CD4-positive, alpha-beta T cell treated with Interleukin-17A for 4 hours (primary cell): Measurements from ENCODE around the gene ARHGEF16.
A peak's percentile ranks its signal among the peaks of the same experiment; 100 is the strongest.

Experiments
- DNase-seq: peaks from one replicate; pipeline ENCODE4 v3.0.0-alpha.2; 2020; ENCODE audit warnings: mixed read lengths

The ARHGEF16 gene

DNA sequence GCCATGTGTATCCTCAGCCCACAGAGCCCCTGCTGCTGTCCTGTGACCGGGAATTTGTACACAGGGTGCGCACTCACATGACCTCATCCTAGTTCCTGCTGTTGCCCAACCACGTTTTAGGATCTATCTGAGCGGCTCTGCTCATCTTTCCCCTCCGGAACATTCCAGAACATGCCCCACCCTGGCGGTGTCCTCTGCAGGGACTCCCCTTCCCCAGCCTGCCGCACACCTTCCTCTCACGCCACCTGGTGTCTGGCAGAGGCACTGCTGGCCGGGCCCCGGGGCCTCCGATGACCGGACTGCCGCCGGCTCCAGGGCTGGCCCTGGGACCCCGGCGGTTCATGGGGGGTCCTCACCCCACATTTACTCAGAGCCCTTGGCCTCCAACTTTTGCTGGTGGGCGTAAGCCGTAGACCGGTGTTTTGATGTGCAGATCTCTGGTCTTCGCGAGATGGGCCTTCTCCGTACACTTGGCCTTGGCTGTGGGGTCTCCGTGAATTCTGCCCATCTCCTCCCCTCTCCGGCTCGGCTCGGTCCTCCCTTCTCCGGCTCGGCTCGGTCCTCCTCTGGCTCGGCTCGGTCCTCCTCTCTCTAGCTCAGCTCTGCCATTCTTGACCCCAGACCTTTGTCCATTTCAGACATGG lies 29.5 kb downstream of the ARHGEF16 start:
- peak; percentile 54 for DNase-seq

DNA sequence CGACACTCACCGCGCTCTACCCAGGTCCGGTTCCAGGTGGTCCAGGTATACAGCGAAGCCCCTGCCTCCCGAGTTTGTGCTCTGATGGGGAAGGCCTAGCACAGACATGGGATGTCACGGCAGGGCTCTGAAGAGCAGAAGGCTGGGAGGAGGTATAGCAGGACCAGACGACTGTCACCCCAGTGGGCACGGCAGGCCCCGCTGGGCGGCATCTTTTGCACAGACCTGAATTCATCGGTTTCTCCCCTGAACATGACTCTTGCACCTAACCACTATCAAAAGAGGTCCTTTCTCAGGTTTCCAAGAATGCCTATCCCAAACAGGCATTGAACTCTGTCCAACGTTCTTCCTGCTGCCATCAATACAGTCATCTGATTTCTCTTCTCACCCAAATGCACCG lies 30.6 kb downstream of the ARHGEF16 start:
- no peak for DNase-seq

DNA sequence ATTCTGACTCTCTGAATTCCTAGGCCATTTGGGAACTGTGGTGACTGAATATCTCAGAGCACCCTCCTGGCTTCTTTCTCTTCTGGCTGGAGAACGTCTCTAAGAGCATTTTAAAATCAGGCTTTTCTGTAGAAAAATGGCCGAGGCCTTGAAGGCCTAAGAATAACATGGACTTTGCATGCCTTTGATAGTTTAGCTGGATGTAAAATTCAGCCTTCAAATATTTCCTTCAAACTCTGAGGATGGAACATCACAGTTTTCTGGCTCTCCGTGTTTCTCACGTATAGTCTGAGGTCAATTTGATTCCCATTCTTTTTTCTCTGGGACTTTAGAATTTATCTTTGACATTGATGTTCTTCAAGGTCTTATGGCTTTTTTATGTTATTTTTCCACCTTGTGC lies 34.0 kb downstream of the ARHGEF16 start:
- DNase-seq, result no peak

DNA sequence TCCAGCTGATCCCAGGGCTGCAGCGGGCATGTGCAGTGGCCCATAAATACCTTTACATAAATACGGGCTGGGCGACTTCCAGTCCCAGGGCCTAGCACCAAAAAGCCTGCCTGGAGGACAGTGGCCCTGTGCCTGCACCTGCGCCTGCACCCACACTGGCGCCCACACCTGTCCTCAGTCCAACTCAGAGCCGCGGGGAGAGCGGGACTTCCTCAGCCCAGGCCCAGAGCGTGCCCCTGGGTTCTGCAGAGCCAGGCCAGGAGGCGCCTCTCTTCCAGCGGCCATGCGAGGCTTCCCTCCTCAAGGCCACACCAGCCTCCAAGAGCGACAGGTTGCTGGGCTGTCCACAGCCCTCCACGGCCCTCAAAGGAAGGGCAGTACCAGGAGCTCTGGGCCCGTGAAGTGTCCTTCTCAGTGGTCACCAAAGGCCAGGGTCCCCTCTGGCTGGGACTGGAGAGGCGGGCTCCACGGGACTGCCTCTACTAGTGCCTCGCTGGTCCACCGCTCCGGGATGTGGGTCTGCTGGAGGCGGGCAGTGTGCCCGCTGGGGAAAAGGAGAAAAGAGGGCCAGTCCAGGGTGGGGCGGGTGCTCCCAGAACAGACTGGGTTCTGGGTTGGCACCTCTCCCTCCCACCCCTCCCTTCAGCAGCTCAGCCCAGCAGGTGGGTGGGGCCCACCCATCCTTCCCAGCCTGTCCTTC lies 35.7 kb downstream of the ARHGEF16 start:
- DNase-seq, result no peak

DNA sequence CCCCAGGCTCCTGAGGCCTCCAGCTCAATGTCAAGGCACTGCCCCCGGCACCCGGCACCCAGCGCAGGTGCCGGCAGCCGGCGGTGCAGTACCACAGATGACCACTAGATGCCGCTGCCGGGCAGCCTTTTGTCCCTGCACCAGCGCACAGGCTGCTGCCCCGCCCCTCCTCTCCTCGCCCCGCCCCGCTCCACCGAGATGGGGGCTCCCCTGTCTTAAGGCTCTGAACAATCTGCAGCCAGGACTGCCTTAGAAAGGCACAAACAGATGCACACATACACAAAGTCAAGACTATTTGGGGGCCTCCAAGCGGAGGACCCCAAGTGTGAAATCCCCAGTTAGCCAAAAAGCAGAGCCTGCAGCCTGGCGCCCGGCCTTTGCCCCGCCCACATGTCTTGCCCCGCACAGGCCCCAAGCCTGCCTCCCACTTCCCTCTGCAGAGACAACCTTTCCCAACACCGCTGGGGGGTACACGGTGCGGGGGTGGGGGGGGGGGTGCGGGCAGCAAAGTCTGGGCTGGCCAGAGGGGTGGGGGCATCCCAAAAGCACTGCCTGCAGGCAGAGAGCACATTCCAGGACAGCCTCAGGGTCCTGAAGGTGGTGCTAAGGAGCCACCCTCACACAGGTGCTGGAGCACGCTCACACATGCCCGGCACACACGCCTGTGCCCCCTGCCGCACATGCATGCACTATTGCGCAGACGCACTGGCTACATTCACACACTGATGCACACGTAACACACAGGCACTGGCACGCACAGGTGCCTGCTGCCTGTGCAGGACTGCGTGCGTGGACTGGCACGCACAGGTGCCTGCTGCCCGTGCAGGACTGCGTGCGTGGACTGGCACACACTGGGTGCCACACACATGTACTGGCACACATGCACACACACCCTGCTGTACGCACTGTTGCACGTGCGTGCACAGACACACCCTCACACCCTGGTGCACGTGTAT lies 37.1 kb downstream of the ARHGEF16 start:
- DNase-seq, result peak; percentile 91

DNA sequence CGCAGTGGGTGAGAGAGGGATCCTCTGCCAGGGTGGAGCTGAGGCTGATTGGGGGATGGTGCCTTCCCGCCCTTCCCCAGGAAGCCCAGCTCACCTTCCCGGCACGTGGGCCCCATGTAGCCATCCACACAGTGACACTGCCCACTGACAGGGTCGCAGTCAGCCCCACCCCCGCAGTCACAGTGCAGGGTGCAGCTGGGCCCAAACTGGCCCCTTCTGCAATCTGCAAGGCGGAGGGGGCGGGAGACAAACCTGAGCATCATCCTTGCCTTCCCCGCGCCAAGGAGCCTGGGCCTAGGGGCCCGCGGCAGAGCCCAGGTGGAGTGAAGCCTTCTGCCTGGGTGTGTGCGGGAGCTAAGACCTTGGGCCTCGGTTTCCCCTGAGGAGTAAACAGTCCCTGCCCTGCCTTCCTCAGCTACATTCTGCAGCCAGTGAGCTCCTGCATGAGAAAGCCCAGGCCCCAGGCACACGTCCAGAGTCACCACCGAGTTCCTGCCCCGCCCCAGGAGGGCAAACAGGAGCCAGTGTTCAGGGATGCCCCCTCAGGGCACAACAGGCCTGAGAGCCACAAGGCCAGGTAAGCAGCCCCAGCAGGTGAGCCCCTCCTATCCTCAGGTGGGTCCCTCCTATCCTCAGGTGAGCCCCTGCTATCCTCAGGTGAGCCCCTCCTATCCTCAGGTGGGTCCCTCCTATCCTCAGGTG lies 38.2 kb downstream of the ARHGEF16 start:
- no peak for DNase-seq

DNA sequence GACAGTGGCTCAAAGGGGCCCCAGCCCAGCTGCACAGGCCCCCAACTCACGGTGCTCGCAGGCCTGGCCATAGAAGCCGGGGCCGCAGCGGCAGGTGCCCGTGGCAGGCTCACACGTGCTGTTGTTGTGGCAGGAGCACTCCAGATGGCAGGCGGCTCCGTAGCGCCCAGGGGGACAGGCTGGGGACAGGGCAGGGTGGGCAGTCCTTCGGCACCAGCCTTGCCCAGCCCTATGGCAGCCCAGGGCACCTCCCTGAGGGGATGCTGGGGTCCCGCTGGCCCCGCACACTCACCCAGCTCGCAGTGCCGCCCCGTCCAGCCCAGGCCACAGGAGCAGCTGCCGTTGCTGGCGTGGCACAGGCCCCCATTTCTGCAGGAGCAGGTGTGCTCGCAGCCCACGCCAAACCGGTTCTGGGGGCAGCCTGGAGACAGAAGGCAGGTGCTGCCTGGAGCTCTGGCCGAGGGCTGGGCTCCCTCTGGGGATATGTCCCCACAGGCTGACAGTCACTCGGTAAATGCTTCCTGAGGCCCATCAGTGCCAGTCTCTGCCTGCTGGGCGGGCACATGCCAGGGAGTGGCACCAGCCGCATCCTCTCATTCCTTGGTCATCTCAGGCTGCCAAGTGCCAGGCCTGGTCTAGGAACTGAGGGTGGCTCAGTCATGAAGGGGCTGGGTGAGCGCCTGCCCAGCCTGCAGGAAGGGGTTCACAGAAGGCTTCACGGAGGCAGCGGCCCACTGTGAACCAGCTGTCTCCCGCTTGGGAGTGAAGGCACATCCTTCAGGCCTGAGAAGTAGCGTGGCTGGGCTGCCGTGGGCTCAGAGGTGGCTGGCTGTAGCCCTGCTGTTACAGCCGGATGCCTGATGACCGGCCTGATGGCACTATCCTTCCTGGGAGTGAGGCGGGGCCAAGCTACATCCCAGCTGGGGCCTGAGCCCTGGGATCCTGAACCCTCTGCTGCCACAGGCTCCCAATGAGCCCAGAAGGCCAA lies 40.1 kb downstream of the ARHGEF16 start:
- DNase-seq, result no peak

DNA sequence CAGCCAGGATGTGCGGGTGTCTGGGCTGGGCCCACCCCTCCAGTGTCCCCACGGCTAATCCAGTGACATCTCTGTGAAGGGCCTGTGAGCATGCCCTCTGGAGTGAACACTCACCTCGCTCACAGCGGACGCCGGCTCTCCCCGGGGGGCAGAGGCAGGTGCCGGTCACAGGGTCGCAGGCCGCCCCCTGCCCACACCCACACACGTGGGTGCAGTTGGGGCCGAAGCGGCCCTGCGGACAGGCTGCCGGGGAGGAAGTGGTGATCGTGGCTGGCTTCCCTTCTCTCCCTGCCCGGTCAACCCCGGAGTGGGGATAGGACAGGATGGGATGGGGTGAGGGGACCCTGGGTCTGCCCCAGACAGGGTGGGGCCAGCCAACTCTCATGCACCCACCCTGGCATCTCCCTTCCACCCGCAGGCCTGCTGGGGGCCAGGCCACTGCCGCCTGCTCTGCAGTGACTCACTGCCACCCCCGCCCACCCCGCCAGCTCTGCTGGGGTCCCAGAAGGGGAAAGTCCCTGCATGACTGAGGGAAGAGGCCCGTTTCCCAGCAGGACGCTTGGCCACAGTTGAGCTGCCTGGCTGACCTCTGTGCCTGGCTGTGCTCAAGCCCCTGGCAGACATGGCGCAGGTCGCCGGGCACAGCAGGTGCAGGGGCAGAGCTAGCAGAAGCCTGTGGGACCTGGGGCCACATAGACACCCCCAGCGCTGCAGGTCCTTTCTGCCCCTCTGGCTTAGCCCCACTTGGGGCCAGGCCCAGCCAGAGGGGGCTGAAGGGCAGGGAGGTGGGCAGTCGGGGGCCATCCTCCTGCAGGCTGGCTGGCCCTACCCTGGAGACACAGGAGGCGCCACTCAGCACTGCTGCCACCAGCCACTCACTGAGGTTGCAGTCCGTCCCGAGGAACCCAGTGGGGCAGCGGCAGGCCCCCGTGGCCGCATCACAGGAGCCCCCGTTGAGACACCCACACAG lies 41.6 kb downstream of the ARHGEF16 start:
- no peak for DNase-seq

DNA sequence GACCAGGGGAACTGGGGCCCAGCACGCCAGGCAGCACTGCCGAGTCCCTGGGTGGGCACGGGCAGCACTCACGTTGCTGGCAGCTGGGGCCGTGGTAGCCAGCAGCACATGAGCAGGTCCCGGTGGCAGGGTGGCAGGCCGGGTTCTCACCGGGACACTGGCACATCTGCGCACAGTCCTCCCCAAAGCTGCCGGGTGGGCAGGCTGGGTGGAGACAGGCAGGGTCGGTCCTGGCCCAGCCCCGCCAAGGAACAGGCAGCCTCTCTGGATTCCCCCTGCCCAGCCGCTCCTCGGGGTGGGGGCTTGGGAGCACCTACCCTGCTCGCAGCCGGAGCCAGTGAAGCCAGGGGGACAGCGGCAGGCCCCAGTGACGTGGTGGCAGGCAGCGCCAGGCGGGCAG lies 42.5 kb downstream of the ARHGEF16 start:
- no peak for DNase-seq

DNA sequence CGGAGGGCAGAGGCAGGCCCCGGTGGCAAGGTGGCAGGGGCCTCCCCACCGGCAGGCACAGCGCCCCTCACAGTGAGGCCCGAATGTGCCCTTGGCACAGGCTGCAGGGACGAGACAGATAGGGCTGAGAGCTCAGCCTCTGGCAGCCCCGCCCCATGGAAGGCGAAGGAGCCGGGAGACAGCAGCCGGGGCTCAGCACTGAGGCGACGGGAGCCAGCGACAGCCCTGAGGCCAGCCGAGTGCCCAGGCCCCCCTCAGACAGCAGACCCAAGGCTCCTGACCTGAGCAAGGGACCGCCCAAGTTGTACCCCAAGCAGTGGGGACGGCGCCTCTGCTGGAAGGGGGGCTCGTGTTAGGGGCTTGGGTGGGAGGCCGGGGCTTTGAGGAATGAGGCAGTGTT lies 43.1 kb downstream of the ARHGEF16 start:
- no peak for DNase-seq

DNA sequence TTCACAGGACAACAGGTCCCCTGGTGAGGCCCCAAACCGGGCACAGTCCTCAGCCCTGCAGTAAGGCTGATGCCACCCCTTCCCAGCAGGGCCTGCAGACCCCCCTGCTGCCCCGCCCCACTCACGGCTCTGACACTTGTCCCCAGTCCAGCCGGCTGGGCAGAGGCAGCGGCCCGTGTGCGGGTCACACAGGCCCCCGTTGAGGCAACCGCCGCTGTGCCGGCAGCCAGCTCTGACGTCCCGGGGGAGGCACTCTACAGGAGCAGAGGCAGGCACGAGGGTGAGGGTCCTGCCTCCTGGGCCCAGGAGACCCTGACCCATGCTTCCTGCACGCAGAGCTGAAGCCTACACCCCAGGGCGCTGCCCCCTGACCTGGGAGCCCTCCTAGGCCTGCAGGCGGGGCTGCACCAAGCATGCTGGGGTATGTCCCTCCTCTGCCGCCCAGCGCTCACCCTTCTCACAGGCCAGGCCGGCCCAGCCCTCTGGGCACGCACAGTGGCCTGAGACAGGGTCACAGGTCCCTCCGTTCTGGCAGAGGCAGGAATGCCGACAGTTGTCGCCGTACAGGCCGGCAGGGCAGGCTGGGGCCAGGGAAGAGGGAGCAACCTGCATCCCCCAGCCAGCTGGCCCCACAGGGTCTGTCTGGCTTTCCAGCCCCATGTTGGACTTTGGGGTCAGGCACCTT lies 43.9 kb downstream of the ARHGEF16 start:
- no peak for DNase-seq

DNA sequence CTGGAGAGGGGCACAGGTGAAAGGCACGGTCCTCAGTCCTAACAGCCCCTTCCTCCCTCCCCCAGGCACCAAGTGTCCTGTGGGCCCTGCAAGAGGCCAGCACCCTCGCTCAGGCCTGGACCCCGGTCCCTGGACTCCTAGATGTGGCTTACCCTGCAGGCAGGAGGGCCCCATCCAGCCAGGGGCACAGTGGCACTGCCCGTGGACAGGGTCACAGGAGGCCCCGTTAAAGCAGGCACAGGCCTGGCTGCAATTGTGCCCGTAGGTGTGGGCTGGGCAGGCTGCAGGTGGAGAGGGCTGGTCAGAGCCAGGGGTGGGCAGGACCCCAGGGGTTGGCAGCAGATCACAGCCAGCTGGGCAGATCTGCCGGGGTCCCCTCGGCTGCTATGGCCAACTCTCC lies 44.5 kb downstream of the ARHGEF16 start:
- DNase-seq, result no peak

DNA sequence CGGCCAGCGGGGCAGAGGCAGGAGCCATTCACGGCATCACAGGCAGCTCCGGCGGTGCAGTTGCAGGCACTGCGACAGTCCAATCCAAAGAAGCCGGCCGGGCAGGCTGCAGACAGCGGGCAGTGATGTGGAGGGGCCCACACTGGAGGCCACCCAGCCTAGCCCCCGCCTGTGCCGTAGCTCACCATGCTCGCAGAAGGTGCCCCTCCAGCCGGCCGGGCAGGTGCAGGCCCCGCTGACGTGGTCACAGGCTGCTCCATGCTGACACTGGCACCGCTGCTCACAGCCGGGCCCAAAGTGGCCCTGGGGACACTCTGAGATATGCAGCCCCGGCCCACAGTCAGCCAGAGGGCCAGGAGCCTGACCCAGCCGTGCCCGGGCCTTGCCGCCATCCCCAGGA lies 45.1 kb downstream of the ARHGEF16 start:
- DNase-seq, result no peak

DNA sequence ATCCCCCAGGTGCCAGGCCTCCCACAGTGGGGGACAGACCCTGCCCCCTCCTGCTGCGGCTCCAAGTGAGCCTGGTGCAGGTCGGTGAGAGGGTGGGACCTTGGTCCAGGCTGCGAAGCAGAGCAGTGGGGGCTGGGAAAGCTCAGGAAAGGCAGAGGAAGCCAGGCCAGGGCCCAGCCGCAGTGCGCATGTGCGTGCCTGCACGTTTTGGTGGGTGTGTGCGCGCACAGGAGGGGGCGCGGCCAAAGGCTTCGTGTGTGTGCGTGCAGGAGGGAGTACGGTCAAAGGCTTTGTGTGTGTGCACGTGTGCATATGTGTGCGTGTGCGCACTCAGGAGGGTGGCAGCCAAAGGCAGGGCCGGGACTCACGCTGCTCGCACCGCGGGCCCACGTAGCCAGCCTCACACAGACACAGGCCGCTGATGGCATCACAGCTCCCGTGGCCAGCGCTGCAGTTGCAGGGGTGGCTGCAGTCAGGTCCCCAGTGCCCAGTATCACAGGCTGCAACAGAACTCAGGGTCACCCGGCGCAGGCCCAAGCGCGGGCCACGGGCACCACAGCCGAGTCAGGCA lies 45.9 kb downstream of the ARHGEF16 start:
- no peak for DNase-seq

DNA sequence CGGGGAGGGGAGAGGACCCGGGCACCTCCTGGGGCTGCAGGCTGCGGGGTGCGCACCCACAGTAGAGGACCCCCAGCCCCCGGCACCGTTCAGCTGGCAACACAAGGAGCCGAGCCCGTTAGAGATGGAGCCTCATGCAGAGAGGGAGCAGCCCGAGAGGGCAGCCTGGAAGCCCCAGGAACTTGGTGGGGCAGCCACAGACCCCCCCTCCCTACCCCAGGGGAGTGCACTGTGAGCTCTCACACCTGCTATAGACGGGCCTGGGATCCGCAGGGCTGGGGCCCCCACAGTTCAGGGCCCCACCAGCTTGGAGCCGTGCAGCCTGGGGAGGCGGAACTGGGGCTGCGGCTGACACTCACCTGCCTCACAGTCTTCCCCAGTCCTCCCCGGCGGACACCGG lies 47.0 kb downstream of the ARHGEF16 start:
- DNase-seq, result no peak

DNA sequence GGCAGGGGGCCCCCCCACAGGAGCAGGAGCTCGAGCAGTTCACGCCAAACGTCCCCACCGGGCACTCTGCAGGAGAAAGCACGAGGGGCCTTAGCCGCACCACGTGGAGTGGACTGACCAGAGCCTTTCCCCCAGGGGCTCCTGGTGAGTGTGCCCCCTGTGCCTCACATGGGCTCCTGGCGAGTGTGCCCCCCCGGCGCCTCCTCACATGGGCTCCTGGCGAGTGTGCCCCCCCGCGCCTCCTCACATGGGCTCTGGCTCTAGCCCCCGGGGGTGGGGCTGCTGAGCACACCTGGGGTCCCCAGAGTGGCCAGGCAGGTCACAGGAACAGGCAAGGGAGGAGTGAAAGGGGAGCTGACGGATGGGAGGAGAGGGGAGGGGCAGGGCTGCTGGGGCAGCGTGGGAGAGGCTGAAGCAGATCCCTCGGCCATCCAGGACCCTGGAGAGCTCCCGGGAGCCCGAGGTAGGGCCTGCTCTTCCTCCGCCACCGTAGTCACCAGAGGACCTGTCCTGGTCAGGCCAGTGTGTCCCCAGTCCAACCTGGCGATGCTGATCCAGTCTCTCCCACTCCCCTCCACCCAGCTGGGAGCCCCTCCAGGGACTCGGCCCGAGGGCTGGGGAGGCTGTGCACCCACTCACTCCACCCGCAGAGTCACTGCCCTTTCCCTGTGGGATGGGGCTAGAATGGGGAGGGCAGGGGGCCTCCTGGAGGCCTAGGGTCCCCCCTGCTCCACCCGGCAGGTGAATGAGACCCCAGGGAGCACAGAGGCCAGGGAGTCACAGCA lies 47.6 kb downstream of the ARHGEF16 start:
- DNase-seq, result peak; percentile 64

DNA sequence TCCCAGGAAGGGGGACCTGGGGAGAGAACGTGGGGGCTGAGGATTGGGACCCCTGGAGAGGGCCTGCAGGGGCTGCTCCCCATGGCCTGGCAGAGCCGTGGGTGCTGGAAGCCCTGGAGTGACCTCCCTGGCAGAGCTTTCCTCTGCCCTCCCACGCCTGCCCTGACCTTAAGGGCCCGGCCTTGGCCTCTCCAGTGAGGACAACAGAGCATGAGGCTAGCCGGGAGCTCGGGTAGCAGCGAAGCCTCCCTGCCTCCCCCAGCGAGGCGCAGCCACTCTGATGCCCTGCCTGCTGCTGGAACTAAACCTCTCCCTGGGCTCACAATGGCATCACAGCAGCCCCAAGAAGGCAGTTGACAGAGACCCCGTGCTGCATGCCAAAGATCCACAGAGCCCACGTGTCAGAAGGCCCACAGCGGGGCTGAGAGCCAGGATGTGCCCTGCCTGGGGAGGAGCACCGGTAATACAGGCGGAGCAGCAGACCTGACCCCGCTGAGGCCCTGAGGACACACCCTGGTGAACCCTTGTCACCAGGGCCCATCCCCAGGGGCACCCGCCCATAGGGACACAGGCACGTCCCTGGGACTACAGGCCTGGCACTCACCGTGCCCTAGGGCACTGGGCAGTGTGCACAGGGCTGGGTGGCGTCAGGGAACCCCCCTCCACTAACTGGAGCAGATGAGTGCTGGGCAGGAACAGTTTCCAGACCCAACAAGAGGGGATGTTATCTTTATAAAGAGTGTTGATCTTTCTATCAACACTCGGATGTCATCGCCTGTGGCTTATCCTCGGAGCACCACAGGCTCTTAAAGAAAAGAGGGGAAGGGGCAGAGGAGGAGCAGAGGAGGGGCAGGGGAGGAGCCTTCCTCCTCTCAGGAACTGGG lies 48.4 kb downstream of the ARHGEF16 start:
- DNase-seq, result no peak

DNA sequence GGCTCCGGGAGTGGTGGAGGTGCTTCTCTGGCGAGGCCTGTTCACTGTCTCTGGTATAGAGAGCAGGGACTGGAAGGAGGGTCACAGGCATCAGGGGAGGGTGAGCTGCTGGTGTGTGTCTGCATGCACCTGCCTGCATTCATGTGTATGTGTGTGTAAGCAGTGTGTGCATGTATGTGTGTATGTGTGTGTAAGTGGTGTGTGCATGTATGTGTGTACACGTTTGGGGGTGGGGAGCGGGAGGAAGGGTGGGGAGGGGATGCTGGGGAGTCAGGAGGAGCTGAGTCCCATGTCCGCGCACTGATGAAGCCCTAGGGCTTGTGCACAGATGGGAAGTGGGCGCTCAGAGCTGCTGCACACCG lies 49.0 kb downstream of the ARHGEF16 start:
- no peak for DNase-seq
